Measurements from ENCODE around the gene CASK.
"Not testable (repeated sequence)": the region's sequence is repeated elsewhere in the genome, so short reads cannot be mapped to it uniquely, and the experiment has no call there.

Gene CASK

DNA sequence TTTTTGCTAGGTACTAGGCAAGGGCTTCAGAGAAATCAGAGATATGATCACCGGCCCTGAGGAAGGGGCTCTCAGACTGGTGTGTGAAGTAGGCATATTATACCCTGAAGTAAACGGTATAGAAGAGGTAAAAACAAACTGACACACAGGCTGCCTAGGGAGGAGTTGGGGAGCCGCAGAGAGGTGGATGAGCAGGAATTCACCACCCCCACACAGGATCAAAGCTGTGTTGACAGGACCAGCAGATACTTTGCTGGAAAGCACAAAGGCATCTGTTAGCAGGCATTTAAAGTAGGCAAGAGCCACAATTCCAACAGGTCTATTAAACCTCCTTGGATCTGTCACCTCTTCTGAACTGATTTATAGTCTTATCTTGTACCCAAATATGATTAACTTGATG is 306.4 kb downstream of the CASK start:
- DNase-seq: no peak

DNA sequence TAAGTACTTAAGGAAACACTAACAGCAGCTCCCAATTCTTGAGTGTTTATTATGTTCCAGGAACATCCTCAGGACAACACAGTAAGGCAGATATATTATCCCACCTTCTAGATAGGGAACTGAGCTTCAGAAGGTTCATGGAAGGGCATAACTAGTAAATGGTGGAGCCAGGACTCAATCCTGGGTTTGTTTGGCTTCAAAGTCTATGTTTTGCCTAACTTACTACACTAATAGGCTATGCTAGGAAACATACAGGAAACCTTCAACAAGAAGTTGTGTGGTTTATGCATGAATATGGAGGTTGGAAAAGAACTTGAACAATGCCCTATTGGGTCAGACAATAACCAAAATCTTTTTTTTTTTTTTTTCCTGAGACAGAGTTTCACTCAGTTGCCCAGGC is 307.1 kb downstream of the CASK start:
- no peak for DNase-seq

DNA sequence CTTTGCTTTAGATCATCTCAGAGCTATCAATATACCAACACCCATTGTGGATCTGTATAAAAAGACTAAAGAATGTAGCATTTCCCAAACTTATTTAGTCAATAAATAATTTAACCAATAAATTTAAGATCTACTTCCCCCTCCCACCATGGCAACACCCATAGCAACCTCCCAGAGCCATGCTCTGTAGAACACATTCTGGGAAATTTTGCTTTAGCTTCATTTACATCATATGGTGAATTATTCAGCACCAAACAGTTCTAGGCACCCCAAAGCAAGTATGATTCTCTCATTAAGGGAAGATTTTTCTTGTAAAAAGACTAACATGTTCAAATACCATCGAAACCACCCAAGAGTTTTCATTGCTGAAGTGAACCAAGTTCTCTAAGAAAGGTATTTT is 315.1 kb downstream of the CASK start:
- DNase-seq: no peak

GRCh38 chrX:41607264-41607832 is 316.0 kb downstream of the CASK start:
- no peak for DNase-seq

DNA sequence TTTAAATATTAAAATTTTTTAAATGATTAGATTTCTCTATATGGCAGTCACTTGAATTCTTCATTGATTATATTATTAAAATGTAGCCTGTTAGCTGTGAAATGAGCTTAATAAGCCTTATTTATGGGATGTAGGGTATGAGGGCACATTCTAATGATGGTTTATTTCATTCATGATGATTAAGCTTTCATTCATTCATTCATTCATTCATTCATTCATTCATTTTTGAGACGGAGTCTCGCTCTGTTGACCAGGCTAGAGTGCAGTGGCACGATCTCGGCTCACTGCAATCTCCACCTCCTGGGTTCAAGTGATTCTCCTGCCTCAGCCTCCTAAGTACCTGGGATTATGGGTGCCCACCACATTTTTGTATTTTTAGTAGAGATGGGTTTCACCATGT is 317.3 kb downstream of the CASK start:
- DNase-seq: not testable (repeated sequence)

DNA sequence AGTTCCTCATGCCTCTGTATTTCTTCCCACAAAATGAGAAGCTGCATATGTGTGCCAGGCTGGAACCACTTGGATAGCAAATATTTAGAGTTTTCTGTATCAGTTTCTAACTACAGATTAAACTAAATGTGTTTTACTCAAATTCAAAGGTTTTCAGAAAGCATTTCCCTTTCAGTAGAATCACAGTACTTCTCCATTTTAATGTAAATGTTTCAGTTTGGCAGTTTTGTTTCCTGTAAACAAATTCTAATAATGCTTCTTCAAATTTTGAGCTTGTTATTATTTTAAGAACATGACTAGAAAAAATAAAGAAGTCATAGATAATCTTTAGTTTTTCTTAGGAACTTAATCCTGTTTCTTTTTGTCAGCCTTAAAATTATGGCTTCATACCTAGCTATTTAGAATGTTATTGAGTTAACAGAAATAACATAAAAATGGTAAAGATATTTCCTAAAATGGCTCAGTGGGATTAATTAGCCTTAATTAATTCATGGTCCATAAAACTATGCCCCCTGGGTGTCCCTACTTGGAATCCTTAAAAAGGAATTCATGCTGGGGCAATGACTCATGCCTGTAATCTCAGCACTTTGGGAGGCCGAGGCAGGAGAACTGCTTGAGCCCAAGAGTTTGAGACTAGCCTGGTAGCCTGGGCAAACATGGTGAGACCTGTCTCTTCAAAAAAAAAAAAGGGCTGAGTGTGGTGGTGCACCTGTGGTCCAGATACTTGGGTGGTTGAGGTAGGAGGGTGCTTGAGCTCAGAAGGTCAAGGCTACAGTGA is 318.4 kb downstream of the CASK start:
- no peak for DNase-seq

GRCh38 chrX:41604177-41604576 is 319.2 kb downstream of the CASK start:
- DNase-seq: no peak

DNA sequence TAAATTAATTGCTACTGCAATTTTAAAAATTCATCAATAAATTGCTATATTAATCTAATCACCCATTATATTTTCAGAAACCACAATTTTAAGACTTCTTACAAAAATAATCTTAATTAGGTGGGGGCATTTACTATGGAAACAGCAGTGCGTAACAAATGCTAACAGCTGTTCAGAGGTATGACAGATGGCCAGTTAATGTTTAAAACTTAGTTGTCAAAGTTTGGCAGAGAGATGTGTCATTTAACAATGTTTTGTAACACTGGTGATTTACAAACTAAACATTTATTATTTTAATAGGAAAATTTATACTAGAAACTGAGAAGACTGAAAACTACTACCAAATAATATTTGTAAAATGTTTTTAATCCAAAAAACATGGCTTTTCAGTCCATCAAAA is 319.8 kb downstream of the CASK start:
- no peak for DNase-seq

GRCh38 chrX:41602816-41603345 is 320.5 kb downstream of the CASK start:
- no peak for DNase-seq

GRCh38 chrX:41600291-41600690 is 323.1 kb downstream of the CASK start:
- DNase-seq: no peak

- no peak for DNase-seq
These were observed 323.8 kb downstream of the CASK start for GRCh38 chrX:41599507-41599906.

DNA sequence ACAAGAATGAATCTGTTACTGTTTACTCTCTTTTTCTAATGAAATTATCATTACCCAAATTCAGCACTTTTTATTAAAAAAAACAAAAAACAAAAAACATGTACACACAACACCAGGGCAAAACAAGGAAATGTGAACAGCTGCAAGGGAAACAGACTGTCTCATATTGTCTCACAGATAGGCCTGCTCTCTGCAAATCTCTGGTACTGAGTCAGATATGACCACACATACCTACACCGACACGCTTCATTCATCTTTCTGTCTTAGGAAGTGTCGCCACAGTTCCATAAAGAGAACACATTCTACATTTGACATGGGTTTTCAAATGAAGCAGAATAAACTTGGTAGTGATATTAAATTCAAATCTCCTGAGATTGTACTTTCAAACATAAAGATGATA is 326.8 kb downstream of the CASK start:
- no peak for DNase-seq

GRCh38 chrX:41594634-41595033 is 328.7 kb downstream of the CASK start:
- DNase-seq: no peak

- no peak for DNase-seq
These were observed 331.4 kb downstream of the CASK start for GRCh38 chrX:41591906-41592305.

DNA sequence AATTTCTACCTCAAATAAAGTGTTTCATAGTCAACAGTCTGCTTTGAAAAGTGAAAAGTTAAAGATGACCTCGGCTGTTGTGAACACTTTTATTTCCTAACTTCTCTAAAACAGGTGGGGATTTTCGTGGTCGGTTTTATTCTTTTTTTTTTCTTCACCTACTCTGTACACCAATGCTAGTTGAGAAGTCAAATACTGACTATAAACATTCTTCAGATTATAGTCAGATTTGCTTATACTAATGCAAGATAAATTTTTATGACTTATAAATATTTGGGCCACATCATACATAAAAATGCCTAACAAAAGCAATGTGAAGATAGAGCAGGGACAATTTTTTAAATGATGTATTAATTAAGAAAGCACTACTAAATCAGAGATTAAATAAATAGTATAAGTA is 332.7 kb downstream of the CASK start:
- DNase-seq: no peak

DNA sequence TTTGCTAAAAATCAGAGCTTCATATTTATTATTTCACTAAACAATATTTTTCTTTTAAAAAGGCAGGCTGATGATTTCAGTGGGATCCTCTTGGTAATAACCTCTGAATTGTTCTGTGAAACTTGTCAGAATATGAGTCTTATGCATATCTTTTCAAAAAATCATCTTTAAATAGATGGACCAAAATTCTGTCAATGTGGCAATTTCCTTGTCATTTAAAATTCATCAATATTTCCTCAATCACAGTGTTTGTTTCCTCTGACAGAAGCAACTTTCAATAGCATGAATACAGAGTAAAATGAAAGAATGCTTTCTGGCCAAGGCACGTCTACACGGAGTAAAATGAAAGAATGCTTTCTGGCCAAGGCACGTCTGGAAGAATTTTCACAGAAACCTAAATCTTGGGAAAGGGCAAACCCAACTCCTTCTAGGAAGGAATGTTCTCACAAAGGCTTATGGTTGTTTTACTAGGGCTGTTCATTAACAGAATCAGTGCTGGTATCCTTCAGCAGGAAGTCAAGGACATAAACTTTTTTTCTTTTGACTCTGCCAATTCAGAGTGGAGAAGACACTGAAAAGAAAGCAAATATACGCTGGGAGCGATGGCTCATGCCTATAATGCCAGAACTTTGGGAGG is 333.6 kb downstream of the CASK start:
- DNase-seq: no peak

DNA sequence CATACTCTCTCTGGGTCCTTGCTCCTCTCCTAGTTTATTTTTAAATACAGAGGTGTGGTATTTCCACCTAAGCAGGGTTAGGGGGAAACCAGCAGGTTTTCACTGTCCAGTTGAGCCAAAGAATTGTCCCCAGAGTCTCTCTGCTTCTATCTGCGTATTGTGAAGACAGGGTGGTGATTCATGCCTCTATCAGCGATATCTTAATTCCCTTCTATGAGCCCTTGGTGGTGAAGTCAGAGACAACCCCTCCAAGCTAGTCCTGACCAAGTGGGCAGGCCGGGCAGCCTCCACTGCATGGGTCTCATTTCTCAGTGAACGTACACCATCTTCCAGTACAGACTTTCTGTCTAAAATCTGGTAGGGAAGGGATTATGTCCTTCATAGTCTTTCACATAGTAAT is 335.1 kb downstream of the CASK start:
- no peak for DNase-seq

GRCh38 chrX:41580423-41581064 is 342.8 kb downstream of the CASK start:
- DNase-seq: no peak

GRCh38 chrX:41563876-41564275 is 359.5 kb downstream of the CASK start:
- DNase-seq: no peak

DNA sequence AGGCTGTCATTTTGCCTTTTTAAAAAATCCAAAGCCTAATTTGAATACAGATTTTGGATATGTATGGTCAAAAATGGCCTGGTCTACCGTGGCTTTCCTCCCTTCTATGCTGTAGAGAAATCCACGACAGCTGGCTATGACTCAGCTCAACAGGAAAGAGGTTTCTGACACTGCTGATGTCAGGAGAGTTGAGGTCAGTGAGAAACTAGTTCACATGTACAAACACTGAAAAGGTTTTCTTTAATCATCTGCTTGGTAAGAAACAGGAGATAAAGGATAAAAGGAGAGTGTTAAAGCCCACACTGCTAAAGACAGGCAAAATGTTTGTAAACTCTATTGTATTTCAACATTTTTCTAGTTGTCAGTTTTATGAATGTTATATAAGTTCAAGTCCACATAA is 362.3 kb downstream of the CASK start:
- DNase-seq: peak; percentile 9 to 20

- DNase-seq: peak; percentile 32 to 40
These were observed 363.9 kb downstream of the CASK start for GRCh38 chrX:41559235-41560052.

DNA sequence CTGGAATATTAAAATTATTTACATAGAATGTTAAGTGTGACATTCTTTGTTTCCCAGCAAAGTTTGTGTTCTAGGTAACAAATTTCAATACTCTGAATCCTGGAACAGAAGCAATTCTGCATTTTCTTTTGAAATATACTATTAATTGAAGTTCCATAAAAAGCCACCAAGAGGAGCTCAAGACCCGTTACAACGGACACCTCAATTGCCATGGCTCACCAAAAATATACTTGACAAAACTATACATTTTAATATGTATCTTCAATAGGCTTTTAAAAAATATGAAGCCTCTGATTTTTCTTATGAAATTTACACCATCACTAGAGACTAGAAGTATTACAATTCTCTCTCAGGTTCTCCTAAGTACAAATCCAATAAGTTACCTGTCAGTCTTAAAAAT is 364.8 kb downstream of the CASK start:
- DNase-seq: no peak

DNA sequence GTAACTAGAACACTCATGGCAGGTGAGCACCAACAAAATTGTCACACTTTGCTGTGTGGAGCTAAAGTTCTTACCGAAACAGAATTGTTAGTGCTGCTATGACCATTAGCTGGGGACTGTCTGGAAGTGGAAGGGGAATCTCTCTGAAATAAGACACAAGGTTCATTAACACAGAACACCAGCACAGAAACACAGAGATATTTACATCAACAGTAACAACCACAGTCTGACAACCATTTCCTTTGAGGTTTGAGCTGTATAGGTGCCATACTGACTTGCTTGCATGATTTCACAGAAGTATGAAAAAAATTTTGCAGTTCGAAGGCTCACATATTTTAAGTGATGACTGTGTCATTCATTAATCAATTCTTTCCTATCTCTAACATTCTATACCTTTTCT is 366.4 kb downstream of the CASK start:
- peak in 1 of 2 donors; percentile 1 for DNase-seq
